GM12864 (cell line): Measurements from ENCODE around the gene PALD1.

Source experiments
- DNase-seq: peaks from one replicate; pipeline ENCODE4 v3.0.0-alpha.2; 2011; ENCODE audit warnings: low read depth
- H3K4me3 ChIP-seq: 2 replicates; pipeline ENCODE4 v1.5.1; 2011; ENCODE audit warnings: mild to moderate bottlenecking, low read depth, low read length, control low read depth
- TF ChIP-seq, protein P1 (sequence below): IDR thresholded peaks from 2 replicates; pipeline ENCODE4 v1.5.1; 2011; ENCODE audit warnings: low read depth, mild to moderate bottlenecking, moderate library complexity, low read length, control low read depth, inconsistent platforms; ENCODE audit errors: missing control alignments

PALD1 gene

DNA sequence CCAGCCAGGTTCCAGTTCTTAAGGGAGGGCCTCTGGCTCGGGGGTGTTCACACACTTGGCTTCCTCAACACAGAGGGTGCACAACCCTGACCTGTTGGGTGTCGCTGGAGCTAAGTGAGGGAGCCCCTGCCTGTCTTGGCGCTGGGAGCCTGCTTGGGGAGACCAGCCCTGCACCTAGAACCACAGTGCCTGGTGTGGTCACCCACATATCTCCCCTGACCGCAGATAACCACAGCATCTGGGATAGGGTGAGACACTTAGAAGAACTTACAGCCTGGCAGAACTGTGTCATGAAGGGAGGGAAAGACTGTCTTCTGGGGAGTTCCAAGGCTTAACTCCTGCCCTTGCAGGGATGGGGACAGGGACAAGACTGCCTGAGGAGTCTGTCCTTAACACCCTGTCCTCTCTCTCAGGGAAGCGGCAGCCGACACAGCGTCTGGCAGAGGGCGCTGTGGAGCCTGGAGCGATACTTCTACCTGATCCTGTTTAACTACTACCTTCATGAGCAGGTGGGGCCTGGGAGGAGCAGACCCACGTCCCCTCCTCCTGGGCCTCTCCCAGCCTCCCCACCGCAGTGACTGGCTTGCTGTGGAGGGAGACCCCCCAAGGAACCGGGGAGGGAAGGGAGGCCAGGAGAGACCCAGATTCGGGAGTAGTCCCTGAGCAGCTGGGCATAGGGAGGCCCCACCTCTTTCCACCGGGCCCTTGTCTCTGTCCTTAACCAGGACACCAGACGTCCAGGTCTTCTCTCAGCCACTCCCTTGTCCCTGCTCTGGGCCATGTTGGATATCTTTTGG, 59.0 kb downstream of the PALD1 start:
- no peak overlapping the region for H3K4me3 ChIP-seq
- no peak for DNase-seq
- TF ChIP-seq, protein P1, sequence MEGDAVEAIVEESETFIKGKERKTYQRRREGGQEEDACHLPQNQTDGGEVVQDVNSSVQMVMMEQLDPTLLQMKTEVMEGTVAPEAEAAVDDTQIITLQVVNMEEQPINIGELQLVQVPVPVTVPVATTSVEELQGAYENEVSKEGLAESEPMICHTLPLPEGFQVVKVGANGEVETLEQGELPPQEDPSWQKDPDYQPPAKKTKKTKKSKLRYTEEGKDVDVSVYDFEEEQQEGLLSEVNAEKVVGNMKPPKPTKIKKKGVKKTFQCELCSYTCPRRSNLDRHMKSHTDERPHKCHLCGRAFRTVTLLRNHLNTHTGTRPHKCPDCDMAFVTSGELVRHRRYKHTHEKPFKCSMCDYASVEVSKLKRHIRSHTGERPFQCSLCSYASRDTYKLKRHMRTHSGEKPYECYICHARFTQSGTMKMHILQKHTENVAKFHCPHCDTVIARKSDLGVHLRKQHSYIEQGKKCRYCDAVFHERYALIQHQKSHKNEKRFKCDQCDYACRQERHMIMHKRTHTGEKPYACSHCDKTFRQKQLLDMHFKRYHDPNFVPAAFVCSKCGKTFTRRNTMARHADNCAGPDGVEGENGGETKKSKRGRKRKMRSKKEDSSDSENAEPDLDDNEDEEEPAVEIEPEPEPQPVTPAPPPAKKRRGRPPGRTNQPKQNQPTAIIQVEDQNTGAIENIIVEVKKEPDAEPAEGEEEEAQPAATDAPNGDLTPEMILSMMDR, result peak; percentile 75

DNA sequence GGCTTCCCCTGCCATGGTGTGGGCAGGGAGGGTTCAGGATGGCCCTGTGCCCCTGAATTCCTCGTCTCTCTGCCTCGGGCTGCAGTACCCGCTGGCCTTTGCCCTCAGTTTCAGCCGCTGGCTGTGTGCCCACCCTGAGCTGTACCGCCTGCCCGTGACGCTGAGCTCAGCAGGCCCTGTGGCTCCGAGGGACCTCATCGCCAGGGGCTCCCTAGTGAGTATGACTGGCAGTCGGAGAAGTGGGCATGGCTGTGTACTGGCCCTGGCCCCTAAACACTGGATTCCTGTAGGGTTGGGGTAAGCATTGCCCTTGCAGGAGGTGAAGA, 59.6 kb downstream of the PALD1 start:
- DNase-seq, result no peak
- no peak overlapping the region for H3K4me3 ChIP-seq
- TF ChIP-seq, protein P1, result no peak

DNA sequence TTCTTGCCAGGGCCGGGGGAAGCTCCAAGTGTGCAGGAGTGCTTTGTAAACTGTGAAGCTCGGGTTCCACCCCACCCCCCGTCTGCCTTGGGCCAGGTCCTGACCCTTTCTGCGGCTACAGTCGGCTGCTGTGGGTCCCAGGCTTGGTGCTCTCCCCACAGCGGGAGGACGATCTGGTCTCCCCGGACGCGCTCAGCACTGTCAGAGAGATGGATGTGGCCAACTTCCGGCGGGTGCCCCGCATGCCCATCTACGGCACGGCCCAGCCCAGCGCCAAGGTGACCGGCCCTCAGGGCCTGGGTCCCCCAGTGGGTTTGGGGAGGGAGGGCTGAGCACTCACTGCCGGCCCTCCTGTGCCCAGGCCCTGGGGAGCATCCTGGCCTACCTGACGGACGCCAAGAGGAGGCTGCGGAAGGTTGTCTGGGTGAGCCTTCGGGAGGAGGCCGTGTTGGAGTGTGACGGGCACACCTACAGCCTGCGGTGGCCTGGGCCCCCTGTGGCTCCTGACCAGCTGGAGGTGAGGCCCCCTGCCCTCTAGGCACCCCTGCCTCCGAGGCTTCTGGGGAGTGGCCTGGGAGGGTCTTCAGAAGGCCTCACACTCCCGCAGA, 60.3 kb downstream of the PALD1 start:
- TF ChIP-seq, protein P1, result no peak
- DNase-seq, result no peak

DNA sequence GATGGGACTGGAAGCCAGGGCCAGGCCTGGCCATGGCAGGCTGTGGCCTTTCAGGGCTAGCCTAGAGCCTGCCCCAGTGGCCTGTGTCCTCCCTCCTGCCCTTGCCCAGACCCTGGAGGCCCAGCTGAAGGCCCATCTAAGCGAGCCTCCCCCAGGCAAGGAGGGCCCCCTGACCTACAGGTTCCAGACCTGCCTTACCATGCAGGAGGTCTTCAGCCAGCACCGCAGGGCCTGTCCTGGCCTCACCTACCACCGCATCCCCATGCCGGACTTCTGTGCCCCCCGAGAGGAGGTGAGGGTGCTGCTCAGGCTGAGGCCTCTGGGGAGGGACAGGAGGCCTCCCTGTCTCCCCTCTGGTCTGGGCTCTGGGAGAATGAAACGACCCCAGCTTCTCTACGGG, 60.9 kb downstream of the PALD1 start:
- H3K4me3 ChIP-seq, result no peak overlapping the region
- DNase-seq, result no peak
- TF ChIP-seq, protein P1, result no peak

More for the DNA sequence above, 60.3 kb downstream of the PALD1 start:
- H3K4me3 ChIP-seq, result no peak overlapping the region

DNA sequence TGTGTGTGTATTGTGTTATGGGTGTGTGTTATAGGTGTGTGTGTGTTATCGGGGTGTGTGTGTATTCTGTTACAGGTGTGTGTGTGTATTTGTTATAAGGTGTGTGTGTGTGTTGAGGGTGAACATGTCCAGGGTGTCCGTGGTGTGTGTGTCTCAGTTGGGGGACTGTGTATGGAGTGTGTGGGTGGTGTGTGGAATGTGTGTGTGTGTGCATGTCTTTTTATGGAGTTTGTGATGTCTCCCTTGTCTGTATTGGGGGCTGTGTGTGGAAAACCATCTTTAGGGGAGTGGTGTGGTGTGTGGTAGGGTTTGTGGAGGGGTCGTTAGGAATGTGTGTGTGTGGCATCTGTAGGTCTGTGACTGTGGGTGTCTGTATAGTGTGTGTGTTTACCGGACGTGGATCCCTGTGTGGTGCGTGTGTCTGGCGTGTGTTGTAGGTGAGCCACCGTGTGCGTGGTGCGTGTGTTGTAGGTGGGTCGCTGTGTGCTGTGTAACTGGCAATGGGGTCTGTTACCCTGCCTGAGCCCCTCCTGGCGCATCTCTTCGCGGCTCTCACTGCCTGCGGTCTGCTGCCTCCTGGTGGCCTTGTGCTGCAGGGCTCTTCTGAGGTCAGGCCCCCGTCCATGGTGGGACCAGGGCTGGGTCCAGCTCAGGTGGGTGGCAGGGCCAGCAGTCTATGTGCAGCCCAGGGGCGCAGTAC, 61.7 kb downstream of the PALD1 start:
- TF ChIP-seq, protein P1, result peak; percentile 86
- DNase-seq, result no peak
- no peak overlapping the region for H3K4me3 ChIP-seq

DNA sequence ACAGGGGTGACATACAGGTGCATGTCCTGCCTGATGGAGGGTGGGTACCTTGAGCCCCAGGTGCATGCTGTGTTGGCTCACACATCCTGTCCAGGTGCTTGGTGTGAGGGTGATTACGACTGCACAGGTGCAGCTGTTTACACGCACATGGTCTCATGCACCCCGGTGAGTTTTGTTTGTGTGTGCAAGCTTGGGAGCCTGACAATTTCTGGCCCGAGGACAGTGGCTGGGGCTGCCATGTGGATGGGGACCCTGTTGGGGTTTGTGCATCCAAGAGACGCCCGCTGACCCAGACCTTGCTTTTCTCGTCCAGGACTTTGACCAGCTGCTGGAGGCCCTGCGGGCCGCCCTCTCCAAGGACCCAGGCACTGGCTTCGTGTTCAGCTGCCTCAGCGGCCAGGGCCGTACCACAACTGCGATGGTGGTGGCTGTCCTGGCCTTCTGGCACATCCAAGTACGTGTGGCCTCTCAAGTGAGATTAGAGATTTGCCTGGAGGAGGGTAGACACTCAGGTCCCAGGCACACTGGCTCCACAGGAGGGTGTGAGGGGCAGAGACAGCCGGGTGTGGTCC, 62.3 kb downstream of the PALD1 start:
- H3K4me3 ChIP-seq, result no peak overlapping the region
- no peak for DNase-seq
- TF ChIP-seq, protein P1, result no peak
